ENCODE results near the gene RAB11FIP3. TPM values are rescaled to one million over a fixed set of nuclear protein-coding genes. Genes with fewer than 3 reads are reported as not detected.
"Not testable (repeated sequence)": the region's sequence is repeated elsewhere in the genome, so short reads cannot be mapped to it uniquely, and the experiment has no call there.

The RAB11FIP3 gene
- total RNA-seq, 2 donors from 2014 or later: 62.7 to 68.9 TPM

GRCh38 chr16:386641-387156 is 38.8 kb upstream of the RAB11FIP3 start:
- Histone ChIP-seq H3K9ac (ENCODE audit: extremely low read depth, low read length, poor library complexity, severe bottlenecking) (no peak overlapping the region), H3K27ac (ENCODE audit: low read depth, low read length) (no peak overlapping the region), H3K4me1 (ENCODE audit: control insufficient read depth, insufficient read depth, low read length) (peaks cover 9% of the 10 kb centered on the region), H3K9me3 (ENCODE audit: control insufficient read depth, low read length) (no peaks in the 10 kb centered on the region), H3K4me3 (ENCODE audit: low read length) (no peak overlapping the region), H3K27me3 (ENCODE audit: control insufficient read depth, insufficient read depth, low read length, poor library complexity, severe bottlenecking) (no peaks in the 10 kb centered on the region), H3K36me3 (ENCODE audit: control insufficient read depth, insufficient read depth, low read length) (no peaks in the 10 kb centered on the region)
- Mint-ChIP-seq H3K27ac (peak overlapping the region; percentile 87), H3K4me3 (no peak overlapping the region), H3K36me3 (ENCODE audit: low read depth) (peaks cover under 1% of the 10 kb centered on the region), H3K27me3 (ENCODE audit: insufficient read depth) (no peaks in the 10 kb centered on the region), H3K4me1 (peaks cover 39% of the 10 kb centered on the region), H3K9me3 (no peaks in the 10 kb centered on the region)
- no peak for TF ChIP-seq CTCF (conservative IDR thresholded peaks at IDR 0.05)
- 87 to 89% methylated on average over 19 of the region's 19 CpGs for WGBS, 2 experiments (ENCODE audit: insufficient coverage in 1 of 2, insufficient read length in 1 of 2)
- no peak for DNase-seq

DNA sequence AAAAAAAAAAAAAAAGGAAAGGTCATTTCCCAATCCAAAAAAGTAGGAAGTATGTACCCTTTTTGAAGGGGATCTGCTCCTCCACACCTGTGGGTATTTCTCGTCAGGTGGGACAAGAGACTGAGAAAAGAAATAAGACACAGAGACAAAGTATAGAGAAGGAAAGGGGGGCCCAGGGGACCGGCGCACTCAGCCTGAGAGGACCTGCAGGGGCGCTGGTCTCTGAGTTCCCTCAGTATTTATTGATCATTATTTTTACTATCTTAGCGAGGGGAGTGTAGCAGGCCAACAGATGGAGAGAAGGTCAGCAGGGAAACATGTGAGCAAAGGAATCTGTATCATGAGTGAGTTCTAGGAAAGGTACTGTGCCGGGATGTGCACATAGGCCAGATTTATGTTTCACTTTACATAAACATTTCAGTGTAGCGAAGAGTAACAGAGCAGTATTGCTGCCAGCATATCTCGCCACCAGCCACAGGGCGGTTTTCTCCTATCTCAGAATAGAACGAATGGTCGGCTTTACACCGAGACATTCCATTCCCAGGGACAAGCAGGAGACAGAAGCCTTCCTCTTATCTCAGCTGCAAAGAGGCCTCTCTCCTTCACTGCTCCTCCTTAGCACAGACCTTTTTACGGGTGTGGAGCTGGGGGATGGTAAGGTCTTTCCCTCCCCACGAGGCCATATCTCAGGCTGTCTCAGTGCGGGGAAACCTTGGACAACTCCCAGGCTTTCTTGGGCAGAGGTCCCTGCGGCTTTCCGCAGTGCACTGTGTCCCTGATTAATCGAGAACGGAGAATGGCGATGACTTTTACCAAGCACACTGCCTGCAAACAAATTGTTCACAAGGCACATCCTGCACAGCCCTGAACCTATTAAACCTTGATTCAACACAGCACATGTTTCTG is 37.4 kb upstream of the RAB11FIP3 start:
- Mint-ChIP-seq H3K27ac (peak overlapping the region; percentile 87), H3K36me3 (ENCODE audit: low read depth) (peaks cover 12% of the 10 kb centered on the region)
- H3K4me3 Mint-ChIP-seq: not testable (repeated sequence)

GRCh38 chr16:389352-389751 is 36.1 kb upstream of the RAB11FIP3 start:
- peaks cover 12% of the 10 kb centered on the region for H3K36me3 Mint-ChIP-seq (ENCODE audit: low read depth)
- TF ChIP-seq CTCF (conservative IDR thresholded peaks at IDR 0.05): no peak

More for the DNA sequence above, 37.4 kb upstream of the RAB11FIP3 start:
- Mint-ChIP-seq H3K4me1 (peaks cover 39% of the 10 kb centered on the region), H3K9me3 (peaks cover 13% of the 10 kb centered on the region)
- not testable (repeated sequence) for H3K9ac ChIP-seq (ENCODE audit: extremely low read depth, low read length, poor library complexity, severe bottlenecking); H3K36me3 ChIP-seq (ENCODE audit: control insufficient read depth, insufficient read depth, low read length); H3K9me3 ChIP-seq (ENCODE audit: control insufficient read depth, low read length); H3K27me3 ChIP-seq (ENCODE audit: control insufficient read depth, insufficient read depth, low read length, poor library complexity, severe bottlenecking); H3K4me1 ChIP-seq (ENCODE audit: control insufficient read depth, insufficient read depth, low read length); H3K27ac ChIP-seq (ENCODE audit: low read depth, low read length); H3K27me3 Mint-ChIP-seq (ENCODE audit: insufficient read depth)
- peak; percentile 50 for TF ChIP-seq CTCF (conservative IDR thresholded peaks at IDR 0.05)
- DNase-seq: peak; percentile 64
- 79 to 84% methylated on average over 6 to 20 of the region's 20 CpGs for WGBS, 2 experiments (ENCODE audit: insufficient coverage in 1 of 2, insufficient read length in 1 of 2)
- peak overlapping the region; percentile 56 for H3K4me3 ChIP-seq (ENCODE audit: low read length)

More at GRCh38 chr16:389352-389751, 36.1 kb upstream of the RAB11FIP3 start:
- H3K4me3 ChIP-seq (ENCODE audit: low read length): no peak overlapping the region
- no peak overlapping the region for H3K27ac ChIP-seq (ENCODE audit: low read depth, low read length)
- peaks cover 5% of the 10 kb centered on the region for H3K9me3 ChIP-seq (ENCODE audit: control insufficient read depth, low read length)
- 87 to 92% methylated on average over 10 of the region's 10 CpGs for WGBS, 2 experiments (ENCODE audit: insufficient coverage in 1 of 2, insufficient read length in 1 of 2)
- no peaks in the 10 kb centered on the region for H3K27me3 ChIP-seq (ENCODE audit: control insufficient read depth, insufficient read depth, low read length, poor library complexity, severe bottlenecking)
- Mint-ChIP-seq H3K27me3 (ENCODE audit: insufficient read depth) (no peaks in the 10 kb centered on the region), H3K9me3 (peaks cover 13% of the 10 kb centered on the region), H3K4me3 (no peak overlapping the region), H3K4me1 (peaks cover 26% of the 10 kb centered on the region), H3K27ac (peak overlapping the region; percentile 52)
- DNase-seq: no peak
- H3K4me1 ChIP-seq (ENCODE audit: control insufficient read depth, insufficient read depth, low read length): no peaks in the 10 kb centered on the region
- H3K36me3 ChIP-seq (ENCODE audit: control insufficient read depth, insufficient read depth, low read length): no peaks in the 10 kb centered on the region
- no peak overlapping the region for H3K9ac ChIP-seq (ENCODE audit: extremely low read depth, low read length, poor library complexity, severe bottlenecking)
